GM23338 (cell line): Measurements from ENCODE around the gene RCSD1.

Experiments used
- EZH2phosphoT487 ChIP-seq: fragments of 200-600 bp; sonication (generic); IDR thresholded peaks from one replicate; pipeline ENCODE4 v1.8.1; 2018; ENCODE audit warnings: antibody characterized with exemption; ENCODE audit not compliant: unreplicated experiment
- JUNB ChIP-seq: IDR thresholded peaks from one replicate; pipeline ENCODE4 v1.6.1; 2016; ENCODE audit warnings: antibody characterized with exemption; ENCODE audit not compliant: unreplicated experiment
- POLR2AphosphoS5 ChIP-seq: IDR thresholded peaks from 2 replicates; pipeline ENCODE4 v1.6.1; 2016; ENCODE audit warnings: antibody characterized with exemption, low read depth
- TF ChIP-seq, protein P1 (sequence below), 2 experiments: fragments of 200-600 bp in 1 of 2; sonication (generic) in 1 of 2; conservative IDR thresholded peaks; 2 replicates each; pipeline versions ENCODE4 v1.5.1 to v1.6.1; 2016 to 2017; ENCODE audit warnings: antibody characterized with exemption in 2 of 2, low read depth in 2 of 2, mild to moderate bottlenecking in 2 of 2, moderate library complexity in 1 of 2
- TF ChIP-seq, protein P2 (sequence below): IDR thresholded peaks from one replicate; pipeline ENCODE4 v1.6.1; 2018; ENCODE audit warnings: antibody characterized with exemption; ENCODE audit not compliant: unreplicated experiment

DNA sequence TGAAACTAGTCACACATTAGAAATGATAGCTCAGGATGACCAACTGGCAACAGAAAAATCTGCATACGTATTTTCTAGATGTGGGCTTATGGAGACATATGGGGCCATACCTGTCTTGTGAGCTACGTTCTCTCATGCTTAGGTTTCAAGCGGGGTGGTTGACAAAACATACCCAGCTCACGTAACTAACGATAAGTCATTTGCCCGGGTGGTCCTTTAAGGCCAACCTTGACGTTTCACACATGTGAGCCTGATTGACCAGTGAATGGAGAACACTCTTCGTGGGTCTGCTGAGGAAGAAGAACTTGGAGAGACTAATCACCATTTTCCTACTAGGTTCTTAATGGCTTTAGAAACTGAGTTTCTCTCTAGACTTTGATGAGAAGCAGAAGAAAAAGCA is 13.5 kb upstream of the RCSD1 start:
- TF ChIP-seq EZH2phosphoT487 (no peak), POLR2AphosphoS5 (no peak), JUNB (no peak)
- TF ChIP-seq, protein P1, sequence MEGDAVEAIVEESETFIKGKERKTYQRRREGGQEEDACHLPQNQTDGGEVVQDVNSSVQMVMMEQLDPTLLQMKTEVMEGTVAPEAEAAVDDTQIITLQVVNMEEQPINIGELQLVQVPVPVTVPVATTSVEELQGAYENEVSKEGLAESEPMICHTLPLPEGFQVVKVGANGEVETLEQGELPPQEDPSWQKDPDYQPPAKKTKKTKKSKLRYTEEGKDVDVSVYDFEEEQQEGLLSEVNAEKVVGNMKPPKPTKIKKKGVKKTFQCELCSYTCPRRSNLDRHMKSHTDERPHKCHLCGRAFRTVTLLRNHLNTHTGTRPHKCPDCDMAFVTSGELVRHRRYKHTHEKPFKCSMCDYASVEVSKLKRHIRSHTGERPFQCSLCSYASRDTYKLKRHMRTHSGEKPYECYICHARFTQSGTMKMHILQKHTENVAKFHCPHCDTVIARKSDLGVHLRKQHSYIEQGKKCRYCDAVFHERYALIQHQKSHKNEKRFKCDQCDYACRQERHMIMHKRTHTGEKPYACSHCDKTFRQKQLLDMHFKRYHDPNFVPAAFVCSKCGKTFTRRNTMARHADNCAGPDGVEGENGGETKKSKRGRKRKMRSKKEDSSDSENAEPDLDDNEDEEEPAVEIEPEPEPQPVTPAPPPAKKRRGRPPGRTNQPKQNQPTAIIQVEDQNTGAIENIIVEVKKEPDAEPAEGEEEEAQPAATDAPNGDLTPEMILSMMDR (conservative IDR thresholded peaks at IDR 0.05; ENCODE audit: low read depth in 2 of 2) = no peak
- TF ChIP-seq, protein P2, sequence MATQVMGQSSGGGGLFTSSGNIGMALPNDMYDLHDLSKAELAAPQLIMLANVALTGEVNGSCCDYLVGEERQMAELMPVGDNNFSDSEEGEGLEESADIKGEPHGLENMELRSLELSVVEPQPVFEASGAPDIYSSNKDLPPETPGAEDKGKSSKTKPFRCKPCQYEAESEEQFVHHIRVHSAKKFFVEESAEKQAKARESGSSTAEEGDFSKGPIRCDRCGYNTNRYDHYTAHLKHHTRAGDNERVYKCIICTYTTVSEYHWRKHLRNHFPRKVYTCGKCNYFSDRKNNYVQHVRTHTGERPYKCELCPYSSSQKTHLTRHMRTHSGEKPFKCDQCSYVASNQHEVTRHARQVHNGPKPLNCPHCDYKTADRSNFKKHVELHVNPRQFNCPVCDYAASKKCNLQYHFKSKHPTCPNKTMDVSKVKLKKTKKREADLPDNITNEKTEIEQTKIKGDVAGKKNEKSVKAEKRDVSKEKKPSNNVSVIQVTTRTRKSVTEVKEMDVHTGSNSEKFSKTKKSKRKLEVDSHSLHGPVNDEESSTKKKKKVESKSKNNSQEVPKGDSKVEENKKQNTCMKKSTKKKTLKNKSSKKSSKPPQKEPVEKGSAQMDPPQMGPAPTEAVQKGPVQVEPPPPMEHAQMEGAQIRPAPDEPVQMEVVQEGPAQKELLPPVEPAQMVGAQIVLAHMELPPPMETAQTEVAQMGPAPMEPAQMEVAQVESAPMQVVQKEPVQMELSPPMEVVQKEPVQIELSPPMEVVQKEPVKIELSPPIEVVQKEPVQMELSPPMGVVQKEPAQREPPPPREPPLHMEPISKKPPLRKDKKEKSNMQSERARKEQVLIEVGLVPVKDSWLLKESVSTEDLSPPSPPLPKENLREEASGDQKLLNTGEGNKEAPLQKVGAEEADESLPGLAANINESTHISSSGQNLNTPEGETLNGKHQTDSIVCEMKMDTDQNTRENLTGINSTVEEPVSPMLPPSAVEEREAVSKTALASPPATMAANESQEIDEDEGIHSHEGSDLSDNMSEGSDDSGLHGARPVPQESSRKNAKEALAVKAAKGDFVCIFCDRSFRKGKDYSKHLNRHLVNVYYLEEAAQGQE = no peak
